CD4-positive, alpha-beta T cell treated with Interleukin-21 for 1 hour (primary cell): ENCODE results near the gene COL1A1.

Source experiments
- DNase-seq: peaks from one replicate; pipeline ENCODE4 v3.0.0-alpha.2; 2020

The COL1A1 gene

GRCh38 chr17:50151937-50152547 is 49.4 kb downstream of the COL1A1 start:
- peak; percentile 54 for DNase-seq

- peak; percentile 91 for DNase-seq
These were observed 50.1 kb downstream of the COL1A1 start for GRCh38 chr17:50151041-50151936.

GRCh38 chr17:50150354-50151040 is 50.9 kb downstream of the COL1A1 start, which contains the start of gene PPP1R9B:
Gene PPP1R9B, minus strand, starts transcription at chr17:50150677. Its CDS starts 164 bp downstream, at chr17:50150513.
- DNase-seq, result no peak

GRCh38 chr17:50149417-50150353 is 51.7 kb downstream of the COL1A1 start:
- peak; percentile 59 for DNase-seq

GRCh38 chr17:50149091-50149416 is 52.4 kb downstream of the COL1A1 start:
- DNase-seq, result no peak

GRCh38 chr17:50148226-50149090 is 53.0 kb downstream of the COL1A1 start:
- peak; percentile 85 for DNase-seq

- DNase-seq, result peak; percentile 19
These were observed 53.6 kb downstream of the COL1A1 start for GRCh38 chr17:50147841-50148225.

- DNase-seq, result peak; percentile 42
These were observed 54.3 kb downstream of the COL1A1 start for GRCh38 chr17:50146927-50147665.

GRCh38 chr17:50146230-50146926 is 55.1 kb downstream of the COL1A1 start:
- DNase-seq, result peak; percentile 36

- no peak for DNase-seq
These were observed 55.8 kb downstream of the COL1A1 start for GRCh38 chr17:50145532-50146229.

GRCh38 chr17:50144845-50145531 is 56.4 kb downstream of the COL1A1 start:
- DNase-seq, result no peak

GRCh38 chr17:50144355-50144754 is 57.1 kb downstream of the COL1A1 start:
- DNase-seq, result no peak

- no peak for DNase-seq
These were observed 57.8 kb downstream of the COL1A1 start for GRCh38 chr17:50143461-50144176.

- DNase-seq, result peak; percentile 24
These were observed 59.7 kb downstream of the COL1A1 start for GRCh38 chr17:50141745-50142110.

GRCh38 chr17:50141026-50141744 is 60.2 kb downstream of the COL1A1 start:
- no peak for DNase-seq

GRCh38 chr17:50139950-50140885 is 61.2 kb downstream of the COL1A1 start:
- DNase-seq, result peak; percentile 85
